LNCaP clone FGC (cell line): Measurements from ENCODE around the gene SYT6.
"Not testable (repeated sequence)": the region's sequence is repeated elsewhere in the genome, so short reads cannot be mapped to it uniquely, and the experiment has no call there.

Experiments
- DNase-seq: peaks from one replicate; pipeline ENCODE4 v3.0.0-alpha.2; 2011; ENCODE audit warnings: low read depth
- H3K4me3 ChIP-seq: 2 replicates; pipeline ENCODE4 v1.5.1; 2011; ENCODE audit warnings: mild to moderate bottlenecking, low read depth, low read length, control low read depth
- CTCF ChIP-seq: IDR thresholded peaks from 2 replicates; pipeline ENCODE4 v1.5.1; 2012; ENCODE audit warnings: mild to moderate bottlenecking; ENCODE audit not compliant: control insufficient read depth, insufficient read depth; ENCODE audit errors: extremely low read depth

SYT6 gene

DNA sequence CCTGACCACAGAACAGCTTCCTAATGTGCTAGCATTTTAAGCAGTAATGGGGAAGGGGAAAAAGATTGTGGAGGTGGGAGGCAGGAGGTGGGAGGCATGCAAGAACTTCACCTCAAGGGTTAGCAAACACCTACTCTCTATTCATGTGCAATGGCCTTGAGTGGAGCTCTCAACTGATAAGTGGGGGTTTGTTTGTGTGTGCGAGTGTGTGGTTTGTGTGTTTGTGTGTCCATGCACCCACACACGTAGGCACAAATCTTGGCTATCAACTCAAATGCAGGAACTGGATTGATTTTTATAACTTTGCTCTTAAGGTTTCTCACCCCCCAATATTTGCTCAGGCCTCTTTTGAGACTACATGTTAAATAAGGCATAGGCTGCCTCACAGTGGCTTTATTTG lies 78.6 kb downstream of the SYT6 start:
- no peak overlapping the region for H3K4me3 ChIP-seq
- TF ChIP-seq CTCF = no peak
- DNase-seq = no peak

GRCh38 chr1:114072246-114072645 lies 81.4 kb downstream of the SYT6 start:
- no peak overlapping the region for H3K4me3 ChIP-seq
- no peak for TF ChIP-seq CTCF
- no peak for DNase-seq

GRCh38 chr1:114069762-114070161 lies 83.9 kb downstream of the SYT6 start:
- not testable (repeated sequence) for H3K4me3 ChIP-seq, DNase-seq

- DNase-seq, H3K4me3 ChIP-seq: not testable (repeated sequence)
These were observed 85.0 kb downstream of the SYT6 start for GRCh38 chr1:114068684-114069083.

- not testable (repeated sequence) for H3K4me3 ChIP-seq, DNase-seq
These were observed 88.0 kb downstream of the SYT6 start for GRCh38 chr1:114065671-114066070.

DNA sequence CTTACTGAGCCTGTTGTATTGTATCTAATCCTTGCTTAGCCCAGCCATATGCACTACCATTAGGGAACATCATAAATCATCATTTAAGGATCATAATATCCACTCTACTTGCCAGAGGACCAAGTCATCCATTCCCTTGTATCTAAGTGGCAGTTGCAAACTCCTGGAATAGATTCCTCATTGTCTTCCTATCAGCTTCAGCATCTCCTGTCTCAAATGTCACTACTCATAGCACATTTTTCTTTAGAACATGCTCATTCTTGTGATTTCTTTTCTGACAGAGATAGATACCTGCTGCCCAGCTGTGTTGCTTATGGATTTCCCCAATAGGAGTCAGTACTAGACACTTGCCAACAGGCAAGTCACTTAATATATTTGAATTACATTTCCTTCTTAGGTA lies 90.1 kb downstream of the SYT6 start:
- H3K4me3 ChIP-seq = no peak overlapping the region
- peak; percentile 7 for DNase-seq
- no peak for TF ChIP-seq CTCF

- no peak for TF ChIP-seq CTCF
- H3K4me3 ChIP-seq = no peak overlapping the region
- no peak for DNase-seq
These were observed 91.1 kb downstream of the SYT6 start for GRCh38 chr1:114062477-114063099.

DNA sequence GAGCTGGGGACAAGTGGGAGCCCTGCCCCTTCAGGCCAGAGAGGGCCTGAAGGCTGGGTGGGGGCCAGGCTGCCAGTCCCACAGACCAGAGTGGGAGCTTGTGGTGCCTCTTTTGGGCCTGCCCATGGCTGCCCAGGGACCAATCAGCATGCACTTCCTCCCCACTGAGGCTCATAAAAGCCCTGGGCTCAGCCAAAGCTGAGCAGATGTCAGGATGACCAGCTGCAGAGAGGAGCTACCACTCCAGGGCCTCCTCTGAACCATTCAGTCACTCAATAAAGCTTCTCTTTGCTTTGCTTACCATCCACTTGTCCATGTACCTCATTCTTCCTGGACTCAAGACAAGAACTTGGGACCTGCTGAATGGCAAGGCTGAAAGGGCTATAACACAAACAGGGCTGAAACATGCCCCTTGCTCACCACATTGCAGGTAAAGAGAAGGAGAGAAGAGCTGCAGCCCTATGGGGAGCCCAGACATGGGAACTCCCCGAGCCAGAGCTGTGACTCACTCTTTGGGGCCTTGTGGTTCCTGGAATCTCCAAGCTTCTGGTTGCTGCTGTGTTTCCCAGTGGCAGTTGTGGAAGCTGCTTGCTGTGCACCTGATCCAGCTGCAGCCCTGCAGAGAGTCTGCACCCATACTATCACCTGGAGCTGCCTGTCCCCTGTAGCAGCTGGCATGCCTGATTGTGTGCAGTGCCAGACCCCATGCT lies 92.4 kb downstream of the SYT6 start:
- TF ChIP-seq CTCF = no peak
- no peak overlapping the region for H3K4me3 ChIP-seq
- DNase-seq = no peak

- H3K4me3 ChIP-seq, DNase-seq: not testable (repeated sequence)
These were observed 95.4 kb downstream of the SYT6 start for GRCh38 chr1:114058236-114058635.
